Activated T-helper 17 cell treated with anti-CD3 and anti-CD28 coated beads, Interleukin-2, amount 50 U/mL, for 72 hours (primary cell): ENCODE results near the gene EIF4E3. TPM values are rescaled to one million over a fixed set of nuclear protein-coding genes. Genes with fewer than 3 reads are reported as not detected.
A peak's percentile ranks its signal among the peaks of the same experiment; 100 is the strongest.

Experiments used
- ATAC-seq: fragments of 150-1000 bp; cut with Tn5 transposase; replicated peaks from 2 replicates; pipeline ENCODE4 v1.10.0; 2021; ENCODE audit warnings: mild to moderate bottlenecking, moderate library complexity
- H3K27ac Mint-ChIP-seq: one replicate; pipeline ENCODE4 v1.8.0; 2022; ENCODE audit warnings: mixed read lengths
- H3K27me3 Mint-ChIP-seq: one replicate; pipeline ENCODE4 v1.8.0; 2022; ENCODE audit warnings: mixed read lengths
- H3K36me3 Mint-ChIP-seq: one replicate; pipeline ENCODE4 v1.8.0; 2022; ENCODE audit warnings: low read depth, mild to moderate bottlenecking, mixed read lengths
- H3K4me1 Mint-ChIP-seq: one replicate; pipeline ENCODE4 v1.8.0; 2022; ENCODE audit warnings: mixed read lengths
- H3K4me3 Mint-ChIP-seq: one replicate; pipeline ENCODE4 v1.8.0; 2022; ENCODE audit warnings: mild to moderate bottlenecking, mixed read lengths
- H3K9me3 Mint-ChIP-seq: one replicate; pipeline ENCODE4 v1.8.0; 2022; ENCODE audit warnings: mixed read lengths
- total RNA-seq, 2 donors: library from RNA; stranded (reverse); gene quantifications; one replicate each; pipeline ENCODE4 v1.2.3, GENCODE V29; 2022

The EIF4E3 gene
- total RNA-seq, 2 donors from 2014 or later, result 25.3 to 27.4 TPM

- Mint-ChIP-seq H3K27ac (peak overlapping the region; percentile 54), H3K4me3 (no peak overlapping the region), H3K4me1 (no peaks in the 10 kb centered on the region), H3K9me3 (no peaks in the 10 kb centered on the region), H3K36me3 (peaks cover 93% of the 10 kb centered on the region), H3K27me3 (no peaks in the 10 kb centered on the region)
- no peak for ATAC-seq
Observed at GRCh38 chr3:71688121-71688520, 37.1 kb downstream of the EIF4E3 start.

GRCh38 chr3:71685686-71686085, 39.5 kb downstream of the EIF4E3 start:
- no peak overlapping the region for H3K27ac Mint-ChIP-seq
- no peak overlapping the region for H3K4me3 Mint-ChIP-seq
- peak; percentile 45 for ATAC-seq
- H3K36me3 Mint-ChIP-seq, result peaks cover 97% of the 10 kb centered on the region
- H3K27me3 Mint-ChIP-seq, result no peaks in the 10 kb centered on the region
- peaks cover 5% of the 10 kb centered on the region for H3K4me1 Mint-ChIP-seq
- no peaks in the 10 kb centered on the region for H3K9me3 Mint-ChIP-seq

GRCh38 chr3:71684757-71685386, 40.3 kb downstream of the EIF4E3 start:
- H3K27ac Mint-ChIP-seq, result peak overlapping the region; percentile 13
- ATAC-seq, result no peak
- H3K36me3 Mint-ChIP-seq, result peaks cover 97% of the 10 kb centered on the region
- no peaks in the 10 kb centered on the region for H3K27me3 Mint-ChIP-seq
- peaks cover 5% of the 10 kb centered on the region for H3K4me1 Mint-ChIP-seq
- no peaks in the 10 kb centered on the region for H3K9me3 Mint-ChIP-seq
- no peak overlapping the region for H3K4me3 Mint-ChIP-seq

- no peak for ATAC-seq
- H3K9me3 Mint-ChIP-seq, result no peaks in the 10 kb centered on the region
- H3K27me3 Mint-ChIP-seq, result no peaks in the 10 kb centered on the region
- H3K4me1 Mint-ChIP-seq, result peaks cover 5% of the 10 kb centered on the region
- H3K36me3 Mint-ChIP-seq, result peaks cover 92% of the 10 kb centered on the region
- no peak overlapping the region for H3K4me3 Mint-ChIP-seq
- H3K27ac Mint-ChIP-seq, result peak overlapping the region; percentile 13
Observed at GRCh38 chr3:71684046-71684756, 41.0 kb downstream of the EIF4E3 start.

- Mint-ChIP-seq H3K27ac (peak overlapping the region; percentile 46), H3K4me1 (peaks cover 5% of the 10 kb centered on the region), H3K9me3 (no peaks in the 10 kb centered on the region), H3K36me3 (peaks cover 85% of the 10 kb centered on the region), H3K4me3 (no peak overlapping the region), H3K27me3 (no peaks in the 10 kb centered on the region)
- peak; percentile 54 for ATAC-seq
Observed at GRCh38 chr3:71681224-71681668, 44.0 kb downstream of the EIF4E3 start.

GRCh38 chr3:71680603-71681002, 44.6 kb downstream of the EIF4E3 start:
- H3K27ac Mint-ChIP-seq, result peak overlapping the region; percentile 46
- ATAC-seq, result no peak
- H3K4me3 Mint-ChIP-seq, result no peak overlapping the region
- peaks cover 81% of the 10 kb centered on the region for H3K36me3 Mint-ChIP-seq
- H3K27me3 Mint-ChIP-seq, result no peaks in the 10 kb centered on the region
- H3K4me1 Mint-ChIP-seq, result peaks cover 5% of the 10 kb centered on the region
- H3K9me3 Mint-ChIP-seq, result no peaks in the 10 kb centered on the region

- no peak overlapping the region for H3K27ac Mint-ChIP-seq
- ATAC-seq, result no peak
- no peaks in the 10 kb centered on the region for H3K27me3 Mint-ChIP-seq
- H3K9me3 Mint-ChIP-seq, result no peaks in the 10 kb centered on the region
- H3K4me1 Mint-ChIP-seq, result peaks cover 5% of the 10 kb centered on the region
- peaks cover 59% of the 10 kb centered on the region for H3K36me3 Mint-ChIP-seq
- H3K4me3 Mint-ChIP-seq, result no peak overlapping the region
Observed at GRCh38 chr3:71676931-71677330, 48.3 kb downstream of the EIF4E3 start.

- H3K4me1 Mint-ChIP-seq, result no peaks in the 10 kb centered on the region
- no peaks in the 10 kb centered on the region for H3K27me3 Mint-ChIP-seq
- no peak overlapping the region for H3K27ac Mint-ChIP-seq
- H3K36me3 Mint-ChIP-seq, result peaks cover 36% of the 10 kb centered on the region
- no peaks in the 10 kb centered on the region for H3K9me3 Mint-ChIP-seq
- no peak overlapping the region for H3K4me3 Mint-ChIP-seq
- no peak for ATAC-seq
Observed at GRCh38 chr3:71673486-71673885, 51.7 kb downstream of the EIF4E3 start.

GRCh38 chr3:71672807-71673206, 52.4 kb downstream of the EIF4E3 start:
- peaks cover 3% of the 10 kb centered on the region for H3K4me1 Mint-ChIP-seq
- peak overlapping the region; percentile 11 for H3K27ac Mint-ChIP-seq
- H3K27me3 Mint-ChIP-seq, result no peaks in the 10 kb centered on the region
- ATAC-seq, result no peak
- H3K36me3 Mint-ChIP-seq, result peaks cover 30% of the 10 kb centered on the region
- H3K9me3 Mint-ChIP-seq, result no peaks in the 10 kb centered on the region
- H3K4me3 Mint-ChIP-seq, result no peak overlapping the region

GRCh38 chr3:71672340-71672739, 52.9 kb downstream of the EIF4E3 start:
- Mint-ChIP-seq H3K36me3 (peaks cover 25% of the 10 kb centered on the region), H3K4me3 (no peak overlapping the region), H3K4me1 (peaks cover 4% of the 10 kb centered on the region), H3K27ac (no peak overlapping the region), H3K27me3 (no peaks in the 10 kb centered on the region), H3K9me3 (no peaks in the 10 kb centered on the region)
- no peak for ATAC-seq

- peaks cover 4% of the 10 kb centered on the region for H3K4me1 Mint-ChIP-seq
Observed at GRCh38 chr3:71671216-71671845, 53.9 kb downstream of the EIF4E3 start.

GRCh38 chr3:71662568-71662967, 62.6 kb downstream of the EIF4E3 start:
- peaks cover 12% of the 10 kb centered on the region for H3K4me1 Mint-ChIP-seq
- no peak overlapping the region for H3K4me3 Mint-ChIP-seq
- ATAC-seq, result no peak
- H3K27ac Mint-ChIP-seq, result no peak overlapping the region
- H3K9me3 Mint-ChIP-seq, result peaks cover 10% of the 10 kb centered on the region
- peaks cover 19% of the 10 kb centered on the region for H3K36me3 Mint-ChIP-seq
- no peaks in the 10 kb centered on the region for H3K27me3 Mint-ChIP-seq

More at GRCh38 chr3:71671216-71671845, 53.9 kb downstream of the EIF4E3 start:
- Mint-ChIP-seq H3K4me3 (no peak overlapping the region), H3K9me3 (peaks cover under 1% of the 10 kb centered on the region), H3K27ac (no peak overlapping the region), H3K36me3 (peaks cover 19% of the 10 kb centered on the region), H3K27me3 (no peaks in the 10 kb centered on the region)
- ATAC-seq, result no peak

GRCh38 chr3:71662056-71662455, 63.1 kb downstream of the EIF4E3 start:
- H3K4me1 Mint-ChIP-seq, result peaks cover 12% of the 10 kb centered on the region
- H3K36me3 Mint-ChIP-seq, result peaks cover 19% of the 10 kb centered on the region
- H3K4me3 Mint-ChIP-seq, result no peak overlapping the region
- no peak overlapping the region for H3K27ac Mint-ChIP-seq
- ATAC-seq, result no peak
- H3K27me3 Mint-ChIP-seq, result no peaks in the 10 kb centered on the region
- peaks cover 10% of the 10 kb centered on the region for H3K9me3 Mint-ChIP-seq

- Mint-ChIP-seq H3K4me3 (no peak overlapping the region), H3K4me1 (peaks cover 5% of the 10 kb centered on the region), H3K27me3 (no peaks in the 10 kb centered on the region), H3K27ac (no peak overlapping the region), H3K9me3 (no peaks in the 10 kb centered on the region), H3K36me3 (peaks cover 4% of the 10 kb centered on the region)
- no peak for ATAC-seq
Observed at GRCh38 chr3:71659864-71660591, 65.2 kb downstream of the EIF4E3 start.
